ENCODE results near the gene PPIE. TPM values are rescaled to one million over a fixed set of nuclear protein-coding genes. Genes with fewer than 3 reads are reported as not detected.
"Not testable (repeated sequence)": the region's sequence is repeated elsewhere in the genome, so short reads cannot be mapped to it uniquely, and the experiment has no call there.

PPIE gene
- polyA plus RNA-seq, 1 of the 3 experiments (the other 2 are of a cell fraction) = 78.4 TPM

- no peak overlapping the region for H3K4me3 ChIP-seq (ENCODE audit: low read depth in 2 of 2, low read length in 1 of 2)
- no peak overlapping the region for H3K9ac ChIP-seq
- H3F3A ChIP-seq (replicated peaks; ENCODE audit: insufficient read depth) = no peaks in the 10 kb centered on the region
- no peak for DNase-seq
- ChIA-PET POLR2A (no interaction called here), CTCF (interaction anchor here (1.1 to 1.5 kb wide), 2 partner anchors 82 to 175 kb away, joined by 3 read pairs; no protein-coding TSS in a partner anchor)
- WGBS (ENCODE audit: low lambda C conversion rate) = 27% methylated on average over 2 of the region's 2 CpGs
- H3K36me3 ChIP-seq (replicated peaks in 1 of 2; ENCODE audit: control insufficient read depth in 1 of 2, insufficient read depth in 2 of 2, low read length in 1 of 2) = no peaks in the 10 kb centered on the region
- no peak overlapping the region for H3K4me2 ChIP-seq
- H3K4me1 ChIP-seq (ENCODE audit: control insufficient read depth in 1 of 2, insufficient read depth in 2 of 2, low read depth in 1 of 2, low read length in 1 of 2) = no peaks in the 10 kb centered on the region; a peak in 1 of 4 replicates
- no peak overlapping the region for H3K27ac ChIP-seq (ENCODE audit: low read depth in 2 of 2, low read length in 1 of 2)
- H3K9me2 ChIP-seq = no peaks in the 10 kb centered on the region
- no peaks in the 10 kb centered on the region for H3K9me3 ChIP-seq
- no peaks in the 10 kb centered on the region for H4K20me1 ChIP-seq (ENCODE audit: insufficient read depth)
- H3K27me3 ChIP-seq (ENCODE audit: insufficient read depth) = peaks cover 12% of the 10 kb centered on the region; the same call in 1 of the 2 replicates
- no peak for TF ChIP-seq MEF2A (IDR thresholded peaks at IDR 0.05; ENCODE audit: borderline replicate concordance, low read depth)
- TF ChIP-seq CHD2 (IDR thresholded peaks at IDR 0.05; ENCODE audit: low read length, partially characterized antibody) = no peak
- no peak for TF ChIP-seq GABPA (IDR thresholded peaks at IDR 0.05; ENCODE audit: low read depth)
- TF ChIP-seq EP300 (IDR thresholded peaks at IDR 0.05; ENCODE audit: borderline replicate concordance in 1 of 2, low read depth in 1 of 2, low read length in 1 of 2) = no peak
- H2AFZ ChIP-seq (ENCODE audit: low read depth) = no peak overlapping the region
- no peaks in the 10 kb centered on the region for H3K79me2 ChIP-seq (ENCODE audit: insufficient read depth)
Observed at GRCh38 chr1:39781349-39781715, 42.6 kb downstream of the PPIE start.

DNA sequence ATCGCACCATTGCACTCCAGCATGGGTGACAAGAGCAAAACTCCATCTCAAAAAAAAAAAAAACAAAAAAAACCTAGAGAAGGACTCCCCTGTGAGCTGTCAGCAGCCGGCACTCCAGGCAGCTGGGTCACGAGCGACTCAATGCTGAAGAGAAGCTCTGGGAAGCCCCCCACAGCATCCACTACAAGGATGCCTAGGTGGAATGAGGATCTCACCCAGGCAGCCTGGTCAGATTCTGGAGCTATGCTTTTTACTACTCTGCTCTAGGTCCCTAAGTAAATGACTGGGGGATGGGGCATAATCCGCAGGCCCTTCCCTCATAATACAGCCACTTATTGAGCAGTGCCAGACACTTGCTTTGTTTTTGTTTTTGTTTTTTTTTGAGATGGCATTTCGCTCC, 43.4 kb downstream of the PPIE start:
- no peak overlapping the region for H3K27ac ChIP-seq (ENCODE audit: low read depth in 2 of 2, low read length in 1 of 2)
- no peak for DNase-seq
- H3K9ac ChIP-seq = no peak overlapping the region
- no peak overlapping the region for H2AFZ ChIP-seq (ENCODE audit: low read depth)
- TF ChIP-seq IRF3 (IDR thresholded peaks at IDR 0.05; ENCODE audit: low read depth, low read length) = no peak
- TF ChIP-seq TCF12 (IDR thresholded peaks at IDR 0.05) = no peak
- TF ChIP-seq, protein P1, sequence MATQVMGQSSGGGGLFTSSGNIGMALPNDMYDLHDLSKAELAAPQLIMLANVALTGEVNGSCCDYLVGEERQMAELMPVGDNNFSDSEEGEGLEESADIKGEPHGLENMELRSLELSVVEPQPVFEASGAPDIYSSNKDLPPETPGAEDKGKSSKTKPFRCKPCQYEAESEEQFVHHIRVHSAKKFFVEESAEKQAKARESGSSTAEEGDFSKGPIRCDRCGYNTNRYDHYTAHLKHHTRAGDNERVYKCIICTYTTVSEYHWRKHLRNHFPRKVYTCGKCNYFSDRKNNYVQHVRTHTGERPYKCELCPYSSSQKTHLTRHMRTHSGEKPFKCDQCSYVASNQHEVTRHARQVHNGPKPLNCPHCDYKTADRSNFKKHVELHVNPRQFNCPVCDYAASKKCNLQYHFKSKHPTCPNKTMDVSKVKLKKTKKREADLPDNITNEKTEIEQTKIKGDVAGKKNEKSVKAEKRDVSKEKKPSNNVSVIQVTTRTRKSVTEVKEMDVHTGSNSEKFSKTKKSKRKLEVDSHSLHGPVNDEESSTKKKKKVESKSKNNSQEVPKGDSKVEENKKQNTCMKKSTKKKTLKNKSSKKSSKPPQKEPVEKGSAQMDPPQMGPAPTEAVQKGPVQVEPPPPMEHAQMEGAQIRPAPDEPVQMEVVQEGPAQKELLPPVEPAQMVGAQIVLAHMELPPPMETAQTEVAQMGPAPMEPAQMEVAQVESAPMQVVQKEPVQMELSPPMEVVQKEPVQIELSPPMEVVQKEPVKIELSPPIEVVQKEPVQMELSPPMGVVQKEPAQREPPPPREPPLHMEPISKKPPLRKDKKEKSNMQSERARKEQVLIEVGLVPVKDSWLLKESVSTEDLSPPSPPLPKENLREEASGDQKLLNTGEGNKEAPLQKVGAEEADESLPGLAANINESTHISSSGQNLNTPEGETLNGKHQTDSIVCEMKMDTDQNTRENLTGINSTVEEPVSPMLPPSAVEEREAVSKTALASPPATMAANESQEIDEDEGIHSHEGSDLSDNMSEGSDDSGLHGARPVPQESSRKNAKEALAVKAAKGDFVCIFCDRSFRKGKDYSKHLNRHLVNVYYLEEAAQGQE (IDR thresholded peaks at IDR 0.05; ENCODE audit: low read depth, low read length) = no peak
- no peak for TF ChIP-seq EZH2phosphoT487 (IDR thresholded peaks at IDR 0.05; ENCODE audit: borderline replicate concordance, low read depth)
- no peak for TF ChIP-seq NFIC (IDR thresholded peaks at IDR 0.05; ENCODE audit: borderline replicate concordance)
- no peak for TF ChIP-seq RAD21 (IDR thresholded peaks at IDR 0.05; ENCODE audit: low read length)
- TF ChIP-seq, protein P2, sequence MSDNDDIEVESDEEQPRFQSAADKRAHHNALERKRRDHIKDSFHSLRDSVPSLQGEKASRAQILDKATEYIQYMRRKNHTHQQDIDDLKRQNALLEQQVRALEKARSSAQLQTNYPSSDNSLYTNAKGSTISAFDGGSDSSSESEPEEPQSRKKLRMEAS (IDR thresholded peaks at IDR 0.05; ENCODE audit: low read depth) = no peak
- no peak for TF ChIP-seq SIN3A (IDR thresholded peaks at IDR 0.05; ENCODE audit: borderline replicate concordance, low read depth, low read length)
- TF ChIP-seq SMC3 (IDR thresholded peaks at IDR 0.05; ENCODE audit: low read depth, low read length) = no peak
- TF ChIP-seq JUND (IDR thresholded peaks at IDR 0.05) = no peak
- TF ChIP-seq ELF1 (IDR thresholded peaks at IDR 0.05) = no peak
- no peak for TF ChIP-seq NRF1 (IDR thresholded peaks at IDR 0.05; ENCODE audit: low read depth, low read length)
- H4K20me1 ChIP-seq (ENCODE audit: insufficient read depth) = no peaks in the 10 kb centered on the region
- peaks cover 12% of the 10 kb centered on the region; the same call in 1 of the 2 replicates for H3K27me3 ChIP-seq (ENCODE audit: insufficient read depth)
- ChIA-PET CTCF (interaction anchor here (1.5 to 1.6 kb wide), 2 partner anchors 17 to 176 kb away, joined by 3 read pairs; no protein-coding TSS in a partner anchor), POLR2A (no interaction called here)
- no peaks in the 10 kb centered on the region for H3K79me2 ChIP-seq (ENCODE audit: insufficient read depth)
- no peaks in the 10 kb centered on the region for H3K9me2 ChIP-seq
- H3F3A ChIP-seq (replicated peaks; ENCODE audit: insufficient read depth) = no peaks in the 10 kb centered on the region
- H3K9me3 ChIP-seq = no peaks in the 10 kb centered on the region
- H3K4me3 ChIP-seq (ENCODE audit: low read depth in 2 of 2, low read length in 1 of 2) = no peak overlapping the region
- H3K4me2 ChIP-seq = no peak overlapping the region
- WGBS (ENCODE audit: low lambda C conversion rate) = 77% methylated on average over 6 of the region's 6 CpGs
- no peaks in the 10 kb centered on the region; a peak in 1 of 4 replicates for H3K4me1 ChIP-seq (ENCODE audit: control insufficient read depth in 1 of 2, insufficient read depth in 2 of 2, low read depth in 1 of 2, low read length in 1 of 2)
- no peaks in the 10 kb centered on the region for H3K36me3 ChIP-seq (replicated peaks in 1 of 2; ENCODE audit: control insufficient read depth in 1 of 2, insufficient read depth in 2 of 2, low read length in 1 of 2)

GRCh38 chr1:39782685-39783084, 44.0 kb downstream of the PPIE start:
- H3K4me1 ChIP-seq (ENCODE audit: control insufficient read depth in 1 of 2, insufficient read depth in 2 of 2, low read depth in 1 of 2, low read length in 1 of 2); H3K4me2 ChIP-seq; POLR2A ChIA-PET; H3K79me2 ChIP-seq (ENCODE audit: insufficient read depth); H3K9me2 ChIP-seq; H3K27ac ChIP-seq (ENCODE audit: low read depth in 2 of 2, low read length in 1 of 2); H2AFZ ChIP-seq (ENCODE audit: low read depth); H3K36me3 ChIP-seq (replicated peaks in 1 of 2; ENCODE audit: control insufficient read depth in 1 of 2, insufficient read depth in 2 of 2, low read length in 1 of 2); DNase-seq; H3F3A ChIP-seq (replicated peaks; ENCODE audit: insufficient read depth); H3K9ac ChIP-seq; H3K9me3 ChIP-seq; H3K4me3 ChIP-seq (ENCODE audit: low read depth in 2 of 2, low read length in 1 of 2); H4K20me1 ChIP-seq (ENCODE audit: insufficient read depth): not testable (repeated sequence)
- CTCF ChIA-PET = interaction anchor here (1.5 to 1.6 kb wide), 2 partner anchors 16 to 176 kb away, joined by 3 read pairs; no protein-coding TSS in a partner anchor
- 89% methylated on average over 10 of the region's 10 CpGs for WGBS (ENCODE audit: low lambda C conversion rate)
- H3K27me3 ChIP-seq (ENCODE audit: insufficient read depth) = peaks cover 15% of the 10 kb centered on the region

Measured in SK-N-SH (cell line).